ENCODE data around the gene SH3BP4. TPM values are rescaled to one million over a fixed set of nuclear protein-coding genes. Genes with fewer than 3 reads are reported as not detected.

SH3BP4 gene
- total RNA-seq, 2 donors from 2014 or later, result not detected

- peaks cover 4% of the 10 kb centered on the region for H3K27me3 Mint-ChIP-seq
- no peaks in the 10 kb centered on the region for H3K36me3 Mint-ChIP-seq (ENCODE audit: low read depth)
- ATAC-seq (replicated peaks), result no peak
- H3K4me1 Mint-ChIP-seq, result no peaks in the 10 kb centered on the region
- H3K27ac Mint-ChIP-seq, result no peak overlapping the region
- H3K4me3 Mint-ChIP-seq, result no peak overlapping the region
- no peaks in the 10 kb centered on the region for H3K9me3 Mint-ChIP-seq
These were observed 130.9 kb downstream of the SH3BP4 start for GRCh38 chr2:235082578-235083338.

GRCh38 chr2:235083822-235084221 lies 132.0 kb downstream of the SH3BP4 start:
- no peaks in the 10 kb centered on the region for H3K4me1 Mint-ChIP-seq
- ATAC-seq (replicated peaks), result no peak
- H3K27me3 Mint-ChIP-seq, result peaks cover 6% of the 10 kb centered on the region
- no peak overlapping the region for H3K4me3 Mint-ChIP-seq
- H3K27ac Mint-ChIP-seq, result no peak overlapping the region
- H3K36me3 Mint-ChIP-seq (ENCODE audit: low read depth), result no peaks in the 10 kb centered on the region
- H3K9me3 Mint-ChIP-seq, result no peaks in the 10 kb centered on the region

DNA sequence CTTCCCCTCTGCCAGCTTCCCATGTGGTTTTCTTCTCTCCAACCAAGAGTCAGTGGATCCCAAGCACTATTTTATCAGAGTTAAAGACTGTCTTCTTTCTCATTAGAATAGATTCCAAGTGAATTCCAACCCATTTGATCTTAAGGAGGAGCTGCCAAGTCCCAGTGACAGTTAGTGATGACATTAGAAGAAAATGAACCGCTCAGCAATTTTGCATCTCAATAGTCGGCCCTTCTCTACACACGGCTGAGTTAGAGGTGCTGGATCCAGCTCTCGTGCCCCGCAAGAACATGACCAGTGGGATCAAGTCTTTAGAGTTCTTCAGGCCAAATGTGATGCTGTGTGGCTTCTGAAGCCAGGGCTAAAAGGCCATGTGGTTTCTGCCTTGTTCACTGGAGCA lies 132.6 kb downstream of the SH3BP4 start:
- no peaks in the 10 kb centered on the region for H3K9me3 Mint-ChIP-seq
- H3K27ac Mint-ChIP-seq, result no peak overlapping the region
- H3K27me3 Mint-ChIP-seq, result peaks cover 6% of the 10 kb centered on the region
- no peak overlapping the region for H3K4me3 Mint-ChIP-seq
- H3K36me3 Mint-ChIP-seq (ENCODE audit: low read depth), result no peaks in the 10 kb centered on the region
- no peaks in the 10 kb centered on the region for H3K4me1 Mint-ChIP-seq
- no peak for ATAC-seq (replicated peaks)

DNA sequence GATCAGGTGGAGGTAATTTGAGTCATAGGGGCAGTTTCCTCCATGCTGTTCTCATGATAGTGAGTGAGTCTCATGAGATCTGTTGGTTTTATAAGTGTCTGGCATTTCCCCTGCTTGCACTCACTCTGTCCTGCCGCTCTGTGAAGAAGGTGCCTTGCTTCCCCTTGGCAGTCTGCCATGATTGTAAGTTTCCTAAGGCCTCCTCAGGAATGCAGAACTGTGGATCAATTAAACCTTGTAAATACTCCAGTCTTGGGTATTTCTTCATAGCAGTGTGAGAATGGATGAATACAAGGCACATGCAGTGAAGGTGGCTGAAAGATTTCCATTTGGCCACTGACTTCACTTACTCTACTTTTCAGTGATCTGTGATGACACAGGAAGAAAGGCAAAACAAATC lies 133.7 kb downstream of the SH3BP4 start:
- ATAC-seq (replicated peaks), result no peak
- Mint-ChIP-seq H3K9me3 (no peaks in the 10 kb centered on the region), H3K4me3 (no peak overlapping the region), H3K36me3 (ENCODE audit: low read depth) (no peaks in the 10 kb centered on the region), H3K4me1 (no peaks in the 10 kb centered on the region), H3K27me3 (peaks cover 8% of the 10 kb centered on the region), H3K27ac (no peak overlapping the region)

GRCh38 chr2:235086481-235087184 lies 134.8 kb downstream of the SH3BP4 start:
- Mint-ChIP-seq H3K4me3 (no peak overlapping the region), H3K36me3 (ENCODE audit: low read depth) (no peaks in the 10 kb centered on the region), H3K9me3 (no peaks in the 10 kb centered on the region), H3K27ac (no peak overlapping the region), H3K4me1 (no peaks in the 10 kb centered on the region), H3K27me3 (peaks cover 17% of the 10 kb centered on the region)
- ATAC-seq (replicated peaks), result no peak

DNA sequence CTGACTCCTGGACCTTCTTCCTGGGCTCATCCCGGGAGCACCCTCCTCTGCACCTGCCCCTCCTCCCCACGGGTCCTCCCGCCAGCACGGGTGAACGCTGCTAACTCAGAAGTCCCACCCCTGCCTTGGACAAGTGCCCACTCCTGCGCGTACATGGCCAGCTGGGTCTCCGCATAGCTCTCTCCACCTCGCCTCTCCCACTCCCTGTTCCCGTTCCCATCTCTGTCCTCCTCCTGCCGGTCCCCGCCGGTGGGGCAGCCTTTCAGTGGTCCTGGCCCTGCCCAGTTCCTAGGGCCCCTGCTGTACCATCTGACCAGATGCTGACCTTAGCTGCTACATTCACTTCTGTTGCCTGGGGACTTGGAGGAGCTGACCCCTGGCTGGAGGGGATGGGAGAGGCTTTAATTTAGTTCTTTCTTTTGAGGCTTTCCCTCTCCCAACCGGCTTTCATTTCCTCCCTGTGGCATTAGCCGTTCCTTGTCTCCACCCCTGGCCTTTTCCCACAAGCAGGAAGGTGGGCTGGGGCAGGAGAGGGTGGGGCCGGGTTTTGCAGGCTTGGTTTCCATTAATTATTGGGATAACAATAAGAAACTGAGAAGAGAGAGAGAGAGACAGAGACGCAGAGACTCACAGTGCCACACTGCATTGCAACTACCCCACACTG lies 136.1 kb downstream of the SH3BP4 start:
- H3K9me3 Mint-ChIP-seq, result no peaks in the 10 kb centered on the region
- H3K4me3 Mint-ChIP-seq, result no peak overlapping the region
- H3K27ac Mint-ChIP-seq, result no peak overlapping the region
- no peaks in the 10 kb centered on the region for H3K4me1 Mint-ChIP-seq
- no peaks in the 10 kb centered on the region for H3K36me3 Mint-ChIP-seq (ENCODE audit: low read depth)
- H3K27me3 Mint-ChIP-seq, result peaks cover 20% of the 10 kb centered on the region
- ATAC-seq (replicated peaks), result no peak

- Mint-ChIP-seq H3K4me3 (no peak overlapping the region), H3K4me1 (no peaks in the 10 kb centered on the region), H3K27ac (no peak overlapping the region), H3K27me3 (peaks cover 20% of the 10 kb centered on the region), H3K9me3 (no peaks in the 10 kb centered on the region), H3K36me3 (ENCODE audit: low read depth) (no peaks in the 10 kb centered on the region)
- ATAC-seq (replicated peaks), result no peak
These were observed 136.7 kb downstream of the SH3BP4 start for GRCh38 chr2:235088496-235088921.

DNA sequence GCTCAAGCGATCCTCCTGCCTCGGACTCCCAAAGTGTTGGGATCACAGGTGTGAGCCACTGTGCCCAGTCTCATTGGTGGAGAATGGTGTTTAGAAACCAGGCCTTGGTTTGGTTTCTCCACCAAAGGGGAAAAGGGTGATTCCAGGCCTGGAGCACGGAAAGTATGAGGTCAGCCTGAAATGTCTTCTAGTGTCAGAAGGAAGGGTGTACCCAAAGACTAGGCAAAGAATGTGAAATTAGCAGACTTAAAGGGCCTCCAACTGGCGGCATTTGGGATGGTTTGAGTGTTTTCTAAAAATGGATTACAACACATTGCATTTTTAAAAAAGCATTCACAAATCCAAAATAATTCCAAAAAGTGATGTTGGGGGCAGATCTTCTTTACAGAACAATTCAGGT lies 139.6 kb downstream of the SH3BP4 start:
- Mint-ChIP-seq H3K36me3 (ENCODE audit: low read depth) (no peaks in the 10 kb centered on the region), H3K27me3 (peaks cover 27% of the 10 kb centered on the region), H3K4me1 (no peaks in the 10 kb centered on the region), H3K4me3 (no peak overlapping the region), H3K27ac (no peak overlapping the region), H3K9me3 (no peaks in the 10 kb centered on the region)
- no peak for ATAC-seq (replicated peaks)

GRCh38 chr2:235091983-235092382 lies 140.2 kb downstream of the SH3BP4 start:
- no peak for ATAC-seq (replicated peaks)
- Mint-ChIP-seq H3K27ac (no peak overlapping the region), H3K4me3 (no peak overlapping the region), H3K36me3 (ENCODE audit: low read depth) (no peaks in the 10 kb centered on the region), H3K9me3 (no peaks in the 10 kb centered on the region), H3K4me1 (no peaks in the 10 kb centered on the region), H3K27me3 (peaks cover 30% of the 10 kb centered on the region)

- Mint-ChIP-seq H3K4me3 (no peak overlapping the region), H3K36me3 (ENCODE audit: low read depth) (no peaks in the 10 kb centered on the region), H3K27ac (no peak overlapping the region), H3K9me3 (no peaks in the 10 kb centered on the region), H3K4me1 (no peaks in the 10 kb centered on the region), H3K27me3 (peaks cover 32% of the 10 kb centered on the region)
- no peak for ATAC-seq (replicated peaks)
These were observed 140.8 kb downstream of the SH3BP4 start for GRCh38 chr2:235092433-235093223.

GRCh38 chr2:235094457-235094856 lies 142.6 kb downstream of the SH3BP4 start:
- H3K4me1 Mint-ChIP-seq, result no peaks in the 10 kb centered on the region
- no peak for ATAC-seq (replicated peaks)
- H3K27me3 Mint-ChIP-seq, result peaks cover 29% of the 10 kb centered on the region
- H3K4me3 Mint-ChIP-seq, result no peak overlapping the region
- H3K36me3 Mint-ChIP-seq (ENCODE audit: low read depth), result no peaks in the 10 kb centered on the region
- no peak overlapping the region for H3K27ac Mint-ChIP-seq
- no peaks in the 10 kb centered on the region for H3K9me3 Mint-ChIP-seq

- Mint-ChIP-seq H3K4me3 (no peak overlapping the region), H3K27ac (no peak overlapping the region), H3K4me1 (no peaks in the 10 kb centered on the region), H3K27me3 (peaks cover 26% of the 10 kb centered on the region), H3K9me3 (no peaks in the 10 kb centered on the region), H3K36me3 (ENCODE audit: low read depth) (no peaks in the 10 kb centered on the region)
- no peak for ATAC-seq (replicated peaks)
These were observed 143.8 kb downstream of the SH3BP4 start for GRCh38 chr2:235095569-235095968.

DNA sequence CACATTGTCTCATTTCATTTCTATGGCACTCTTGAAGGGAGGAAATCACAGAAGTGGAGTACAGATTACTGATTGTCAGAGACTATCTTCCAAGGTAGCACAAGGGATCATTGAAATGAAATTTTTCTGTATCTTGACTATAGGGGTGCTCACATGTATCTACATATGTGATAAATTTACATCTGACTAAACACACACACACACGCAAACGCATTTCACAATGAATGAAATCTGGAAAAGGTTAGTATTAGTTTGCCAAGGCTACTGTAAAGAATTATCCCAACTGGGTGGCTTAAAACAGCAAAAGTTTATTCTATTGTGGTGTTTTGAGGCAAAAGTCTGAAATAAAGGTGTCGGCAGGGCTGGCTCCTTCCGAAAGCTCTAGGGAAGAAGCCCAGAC lies 144.6 kb downstream of the SH3BP4 start:
- Mint-ChIP-seq H3K4me1 (no peaks in the 10 kb centered on the region), H3K27me3 (peaks cover 21% of the 10 kb centered on the region), H3K9me3 (no peaks in the 10 kb centered on the region), H3K27ac (no peak overlapping the region), H3K4me3 (no peak overlapping the region), H3K36me3 (ENCODE audit: low read depth) (no peaks in the 10 kb centered on the region)
- ATAC-seq (replicated peaks), result no peak

DNA sequence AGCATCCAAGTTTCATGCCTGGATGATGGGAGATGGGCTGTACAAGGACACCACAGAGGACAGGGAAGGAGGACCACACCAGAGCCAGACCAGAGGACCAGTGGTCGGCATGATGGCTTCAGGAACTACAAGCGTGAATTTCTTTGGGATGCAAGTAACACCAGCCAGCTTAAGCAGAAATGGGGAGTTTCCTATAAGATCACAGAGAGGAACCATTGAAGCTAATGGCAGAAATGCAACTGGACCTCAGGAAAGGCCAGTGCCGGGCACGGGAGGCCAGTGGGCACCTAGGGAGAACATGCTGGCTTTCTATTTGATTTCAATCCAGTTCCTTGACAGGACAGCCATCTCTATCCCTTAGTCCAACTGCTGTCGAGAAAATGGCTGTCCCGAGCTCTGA lies 145.4 kb downstream of the SH3BP4 start:
- Mint-ChIP-seq H3K27me3 (peaks cover 19% of the 10 kb centered on the region), H3K9me3 (no peaks in the 10 kb centered on the region), H3K36me3 (ENCODE audit: low read depth) (no peaks in the 10 kb centered on the region), H3K4me1 (no peaks in the 10 kb centered on the region), H3K4me3 (no peak overlapping the region), H3K27ac (no peak overlapping the region)
- ATAC-seq (replicated peaks), result no peak

All from activated T-helper 17 cell treated with anti-CD3 and anti-CD28 coated beads, Interleukin-2, amount 50 U/mL, for 72 hours (primary cell).